Adrenal gland (tissue), 12 donors: ENCODE results near the gene LYPLAL1. TPM values are rescaled to one million over a fixed set of nuclear protein-coding genes. Genes with fewer than 3 reads are reported as not detected.

Experiments used
- DNase-seq, 7 donors: peaks; one replicate each; pipeline ENCODE4 v3.0.0-alpha.2; 2019 to 2020
- H3K27ac ChIP-seq, 5 donors: fragments of 200-600 bp; sonication (generic) in 4 of 5; 1 replicate in 3 of 5; 2 replicates in 2 of 5; pipeline versions ENCODE4 v1.5.1 to v1.8.0; 2016 to 2020; ENCODE audit warnings: mild to moderate bottlenecking in 1 of 5
- H3K27me3 ChIP-seq: fragments of 200-600 bp; 2 replicates; pipeline ENCODE4 v1.8.0; 2021
- H3K36me3 ChIP-seq, 2 donors: fragments of 200-600 bp; replicated peaks in 1 of 2; 1 replicate in 1 of 2; 2 replicates in 1 of 2; pipeline versions ENCODE4 v1.5.1 to v1.8.0; 2018 to 2022
- H3K4me1 ChIP-seq, 2 donors: fragments of 200-600 bp; replicated peaks in 1 of 2; 1 replicate in 1 of 2; 2 replicates in 1 of 2; pipeline versions ENCODE4 v1.5.1 to v1.8.0; 2018 to 2021
- H3K4me3 ChIP-seq, 4 donors: fragments of 200-600 bp; sonication (generic) in 3 of 4; one replicate each; pipeline ENCODE4 v1.5.1; 2016 to 2018
- H3K9me3 ChIP-seq, 3 donors: fragments of 200-600 bp; sonication (generic) in 1 of 3; replicated peaks in 1 of 3; 1 replicate in 2 of 3; 2 replicates in 1 of 3; pipeline versions ENCODE4 v1.5.1 to v1.8.0; 2016 to 2021
- CTCF ChIP-seq, 6 experiments: fragments of 450-650 bp in 4 of 6; fragments of 200-600 bp in 2 of 6; sonication (generic) in 1 of 6; IDR thresholded peaks; 1 replicate in 5 of 6; 2 replicates in 1 of 6; pipeline versions ENCODE4 v1.5.1 to v1.8.0; 2016 to 2021; ENCODE audit warnings: antibody characterized with exemption in 6 of 6, mild to moderate bottlenecking in 2 of 6, moderate library complexity in 1 of 6
- POLR2A ChIP-seq, 2 donors: fragments of 450-650 bp; IDR thresholded peaks; one replicate each; pipeline ENCODE4 v1.6.1; 2017; ENCODE audit warnings: antibody characterized with exemption in 2 of 2, mild to moderate bottlenecking in 2 of 2, moderate library complexity in 1 of 2
- WGBS, 4 donors: extraction: QIAGEN DNeasy Blood & Tissue Kit in 2 of 4; methylation state at CpG; one replicate each; pipeline versions ENCODE4 v1.1.5 to v1.1.7; 2013 to 2017; 5-methylcytosine and 5-hydroxymethylcytosine counted together
- intact Hi-C, 2 donors: fragments of 100-400 bp; cut with DNase I; formaldehyde crosslinking; loops; one replicate each; pipeline versions ENCODE4 v1.14.1 to v1.15.0; 2022 to 2023
- polyA plus RNA-seq, 3 donors: library from polyadenylated mRNA; stranded (reverse); fragments of 200-250 nt in 2 of 3; fragments of 350-450 nt in 1 of 3; fragmentation: Illumina TruSeq in 1 of 3; extraction: RNeasy Lipid Tissue Mini Kit (QIAGEN cat#74804) in 1 of 3; gene quantifications; one replicate each; pipeline ENCODE4 v1.2.3, GENCODE V29; 2013 to 2014
- total RNA-seq, 9 donors: library from RNA; depleted of rRNA in 4 of 9; stranded (reverse); fragments of >200 nt in 4 of 9; fragments of 120-200 nt in 1 of 9; fragmentation: NEBNext Ultra II Directional in 1 of 9; extraction: Animal tissue kit (Norgen Biotek cat#: 25700) in 1 of 9; gene quantifications; one replicate each; pipeline versions ENCODE4 v1.1.0 to v1.2.4, GENCODE V29; 2013 to 2023
- donor health status: healthy with polysubstance abuse.
- donor health status: Bipolar disorder and iron deficiency.
- donor health status: DM: yes; HTN: yes; CAD: no.
- donor health status: DM: no; HTN: no; CAD: no.
- donor health status: DM: no; HTN: no; CAD: no.
- donor health status: DM: yes; HTN: yes; CAD: no.

LYPLAL1 gene
- total and polyA plus RNA-seq, 12 donors, result 14.9 to 82.8 (median 64.7) TPM

GRCh38 chr1:219147571-219148019, 26.1 kb upstream of the LYPLAL1 start:
- Histone ChIP-seq H3K9me3 (no peaks in the 10 kb centered on the region), H3K4me3 (no peak overlapping the region), H3K27me3 (no peaks in the 10 kb centered on the region), H3K4me1 (peaks cover 0 to 5% of the 10 kb centered on the region in 2 donors), H3K36me3 (no peaks in the 10 kb centered on the region), H3K27ac (no peak overlapping the region)
- WGBS, 4 donors, result 93 to 100% (median 98%) methylated on average over 1 of the region's 1 CpG
- intact Hi-C loops, result no loop called here
- TF ChIP-seq POLR2A (IDR thresholded peaks at IDR 0.05) (no peak), CTCF (IDR thresholded peaks at IDR 0.05) (no peak)
- DNase-seq, result no peak

DNA sequence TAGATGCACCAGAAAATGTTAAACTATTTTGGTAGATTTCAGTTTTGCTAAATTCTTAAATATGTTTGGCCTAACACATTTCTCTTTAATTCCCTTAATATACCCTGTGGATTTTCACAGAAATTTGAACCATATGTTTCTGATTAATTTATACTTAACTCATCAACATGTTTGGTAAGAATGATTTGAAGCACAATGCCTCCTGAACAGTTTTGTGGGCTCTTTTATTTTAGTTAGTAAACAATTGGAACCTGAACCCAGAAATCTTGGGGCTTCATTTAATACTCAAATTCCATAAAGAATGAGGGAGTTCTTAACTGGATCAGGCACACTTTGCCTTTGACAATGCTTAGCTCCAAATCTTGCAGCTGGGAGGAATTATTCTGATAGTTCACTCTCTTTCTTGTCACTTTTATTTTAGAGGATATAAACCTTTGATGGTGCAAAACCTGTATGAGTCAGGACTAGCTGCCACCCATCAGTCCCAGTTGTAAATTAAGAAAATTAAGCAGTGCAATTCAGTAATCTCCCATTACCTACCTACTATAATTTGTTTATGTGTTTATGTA, 24.6 kb upstream of the LYPLAL1 start:
- no peak overlapping the region for H3K27ac ChIP-seq
- no peak for DNase-seq
- no peak overlapping the region for H3K4me3 ChIP-seq
- TF ChIP-seq CTCF (IDR thresholded peaks at IDR 0.05) (no peak), POLR2A (IDR thresholded peaks at IDR 0.05) (no peak)
- no peaks in the 10 kb centered on the region for H3K27me3 ChIP-seq
- intact Hi-C loops, result no loop called here
- H3K9me3 ChIP-seq, result no peaks in the 10 kb centered on the region
- peaks cover 0 to 5% of the 10 kb centered on the region in 2 donors for H3K4me1 ChIP-seq
- H3K36me3 ChIP-seq, result no peaks in the 10 kb centered on the region

GRCh38 chr1:219149953-219150352, 23.7 kb upstream of the LYPLAL1 start:
- H3K4me1 ChIP-seq, result peaks cover 0 to 5% of the 10 kb centered on the region in 2 donors
- H3K27ac ChIP-seq, result no peak overlapping the region
- WGBS, 4 donors, result 48 to 52% (median 50%) methylated on average over 3 of the region's 3 CpGs
- DNase-seq, result no peak
- H3K36me3 ChIP-seq, result no peaks in the 10 kb centered on the region
- no peak overlapping the region for H3K4me3 ChIP-seq
- H3K9me3 ChIP-seq, result no peaks in the 10 kb centered on the region
- intact Hi-C loops, result no loop called here
- TF ChIP-seq POLR2A (IDR thresholded peaks at IDR 0.05) (no peak), CTCF (IDR thresholded peaks at IDR 0.05) (no peak)
- H3K27me3 ChIP-seq, result no peaks in the 10 kb centered on the region

DNA sequence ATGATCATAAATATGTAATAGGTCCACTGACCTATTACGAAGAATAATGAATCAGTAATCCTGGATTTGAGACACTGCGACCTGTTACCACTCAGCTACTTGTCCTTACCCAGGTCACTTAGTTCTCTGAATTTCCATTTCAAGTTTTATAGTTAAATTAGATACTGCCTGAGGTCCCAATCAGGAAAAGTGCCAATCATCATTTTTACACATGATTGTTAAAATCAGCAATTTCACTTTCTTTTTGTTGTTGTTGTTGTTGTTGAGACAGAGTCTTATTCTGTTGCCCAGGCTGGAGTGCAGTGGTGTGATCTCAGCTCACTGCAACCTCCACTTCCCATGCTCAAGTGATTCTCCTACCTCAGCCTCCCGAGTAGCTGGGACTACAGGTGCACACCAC, 22.8 kb upstream of the LYPLAL1 start:
- Histone ChIP-seq H3K4me1 (peaks cover 0 to 5% of the 10 kb centered on the region in 2 donors), H3K27ac (no peak overlapping the region), H3K9me3 (no peaks in the 10 kb centered on the region), H3K4me3 (peak overlapping the region in 1 of 4 donors; percentile 18), H3K27me3 (no peaks in the 10 kb centered on the region), H3K36me3 (no peaks in the 10 kb centered on the region)
- intact Hi-C loops, result no loop called here
- no peak for TF ChIP-seq CTCF (IDR thresholded peaks at IDR 0.05)
- no peak for TF ChIP-seq POLR2A (IDR thresholded peaks at IDR 0.05)
- no peak for DNase-seq
- whole genome bisulfite sequencing, 4 donors, result 60 to 71% (median 69%) methylated on average over 3 of the region's 3 CpGs
